ENCODE measurements around the gene DUOX1.

Gene DUOX1

GRCh38 chr15:45150481-45150880 is 20.7 kb downstream of the DUOX1 start:
- TF ChIP-seq CTCF (IDR thresholded peaks at IDR 0.05; ENCODE audit: control insufficient read depth, extremely low read depth, insufficient read depth), result no peak
- no peak for DNase-seq (ENCODE audit: low read depth)
- H3K4me3 ChIP-seq (ENCODE audit: low read depth, low read length), result no peak overlapping the region

- H3K4me3 ChIP-seq (ENCODE audit: low read depth, low read length), result no peak overlapping the region
- no peak for TF ChIP-seq CTCF (IDR thresholded peaks at IDR 0.05; ENCODE audit: control insufficient read depth, extremely low read depth, insufficient read depth)
- DNase-seq (ENCODE audit: low read depth), result no peak
Measured at GRCh38 chr15:45150997-45151396, 21.2 kb downstream of the DUOX1 start.

- TF ChIP-seq CTCF (IDR thresholded peaks at IDR 0.05; ENCODE audit: control insufficient read depth, extremely low read depth, insufficient read depth), result no peak
- H3K4me3 ChIP-seq (ENCODE audit: low read depth, low read length), result no peak overlapping the region
- DNase-seq (ENCODE audit: low read depth), result no peak
Measured at GRCh38 chr15:45151998-45152828, 22.4 kb downstream of the DUOX1 start.

- DNase-seq (ENCODE audit: low read depth), result no peak
- no peak for TF ChIP-seq CTCF (IDR thresholded peaks at IDR 0.05; ENCODE audit: control insufficient read depth, extremely low read depth, insufficient read depth)
- H3K4me3 ChIP-seq (ENCODE audit: low read depth, low read length), result no peak overlapping the region
Measured at GRCh38 chr15:45155739-45156138, 25.9 kb downstream of the DUOX1 start.

- no peak overlapping the region for H3K4me3 ChIP-seq (ENCODE audit: low read depth, low read length)
- no peak for TF ChIP-seq CTCF (IDR thresholded peaks at IDR 0.05; ENCODE audit: control insufficient read depth, extremely low read depth, insufficient read depth)
- no peak for DNase-seq (ENCODE audit: low read depth)
Measured at GRCh38 chr15:45156744-45157455, 27.1 kb downstream of the DUOX1 start.

- no peak for DNase-seq (ENCODE audit: low read depth)
- TF ChIP-seq CTCF (IDR thresholded peaks at IDR 0.05; ENCODE audit: control insufficient read depth, extremely low read depth, insufficient read depth), result no peak
- no peak overlapping the region for H3K4me3 ChIP-seq (ENCODE audit: low read depth, low read length)
Measured at GRCh38 chr15:45157974-45158373, 28.2 kb downstream of the DUOX1 start.

Measured in LNCaP clone FGC (cell line).